Natural killer cell treated with Interleukin-12 subunit alpha and Interleukin-12 subunit beta and Interleukin-15 and Interleukin-18, amount 100 ng/mL, for 72 hours (primary cell): ENCODE results near the gene PHF21B. TPM values are rescaled to one million over a fixed set of nuclear protein-coding genes. Genes with fewer than 3 reads are reported as not detected.
"Not testable (repeated sequence)": the region's sequence is repeated elsewhere in the genome, so short reads cannot be mapped to it uniquely, and the experiment has no call there.

Experiments used
- ATAC-seq, 2 donors: fragments of 150-1000 bp; cut with Tn5 transposase in 1 of 2; sonication (Bioruptor Pico), chemical (Tn5 transposase) in 1 of 2; 2 replicates each; pipeline ENCODE4 v1.10.0; 2021
- DNase-seq: peaks from one replicate; pipeline ENCODE4 v3.0.0; 2022; ENCODE audit warnings: low spot score
- H3K27ac Mint-ChIP-seq, 2 donors: 1 replicate in 1 of 2; 2 replicates in 1 of 2; pipeline ENCODE4 v1.8.0; 2022; ENCODE audit warnings: mixed read lengths in 2 of 2, mild to moderate bottlenecking in 1 of 2, moderate library complexity in 1 of 2
- H3K27me3 Mint-ChIP-seq, 2 donors: 1 replicate in 1 of 2; 2 replicates in 1 of 2; pipeline ENCODE4 v1.8.0; 2022; ENCODE audit warnings: mixed read lengths in 2 of 2
- H3K36me3 Mint-ChIP-seq: one replicate; pipeline ENCODE4 v1.8.0; 2022; ENCODE audit warnings: mixed read lengths
- H3K4me1 Mint-ChIP-seq, 2 donors: 1 replicate in 1 of 2; 2 replicates in 1 of 2; pipeline ENCODE4 v1.8.0; 2022; ENCODE audit warnings: low read depth in 2 of 2, mixed read lengths in 2 of 2, mild to moderate bottlenecking in 1 of 2
- H3K4me3 Mint-ChIP-seq: one replicate; pipeline ENCODE4 v1.8.0; 2022; ENCODE audit warnings: mixed read lengths
- H3K9me3 Mint-ChIP-seq: 2 replicates; pipeline ENCODE4 v1.8.0; 2022; ENCODE audit warnings: mixed read lengths
- total RNA-seq, 2 donors: library from RNA; stranded (reverse); gene quantifications; one replicate each; pipeline ENCODE4 v1.2.3, GENCODE V29; 2022

Gene PHF21B
- total RNA-seq = under 1 TPM in 1 of 2 donors, not detected in 1; 0.36 TPM

GRCh38 chr22:45009606-45010531 is at the start of gene PHF21B:
PHF21B (minus strand) TSS chr22:45010005; CDS start chr22:45009549, 456 bp downstream.
- ATAC-seq (peak; percentile 60 to 75), DNase-seq (no peak)
- Mint-ChIP-seq H3K27me3 (peaks cover 44 to 51% of the 10 kb centered on the region in 2 donors), H3K36me3 (peaks cover 6% of the 10 kb centered on the region), H3K4me3 (peak within 1 kb of the TSS; percentile 79), H3K27ac (peak within 1 kb of the TSS in 1 of 2 donors; percentile 57), H3K4me1 (peaks cover 9 to 10% of the 10 kb centered on the region in 2 donors), H3K9me3 (no peaks in the 10 kb centered on the region)

- no peak for ATAC-seq
- Mint-ChIP-seq H3K27ac (no peak overlapping the region), H3K4me1 (no peaks in the 10 kb centered on the region), H3K36me3 (no peaks in the 10 kb centered on the region), H3K9me3 (no peaks in the 10 kb centered on the region), H3K27me3 (peaks cover 0 to 6% of the 10 kb centered on the region in 2 donors), H3K4me3 (no peak overlapping the region)
- no peak for DNase-seq
Measured at GRCh38 chr22:45059296-45059695, 49.5 kb upstream of the PHF21B start.

GRCh38 chr22:45058622-45058912 is 48.8 kb upstream of the PHF21B start:
- H3K9me3 Mint-ChIP-seq = no peaks in the 10 kb centered on the region
- H3K36me3 Mint-ChIP-seq = no peaks in the 10 kb centered on the region
- H3K27me3 Mint-ChIP-seq = peaks cover 0 to 3% of the 10 kb centered on the region in 2 donors
- DNase-seq = no peak
- no peaks in the 10 kb centered on the region for H3K4me1 Mint-ChIP-seq
- H3K4me3 Mint-ChIP-seq = no peak overlapping the region
- ATAC-seq = no peak
- no peak overlapping the region for H3K27ac Mint-ChIP-seq

GRCh38 chr22:45055936-45056335 is 46.1 kb upstream of the PHF21B start:
- no peak overlapping the region for H3K4me3 Mint-ChIP-seq
- H3K27ac Mint-ChIP-seq = no peak overlapping the region
- H3K27me3 Mint-ChIP-seq = peaks cover 14 to 15% of the 10 kb centered on the region in 2 donors
- no peaks in the 10 kb centered on the region for H3K4me1 Mint-ChIP-seq
- no peak for DNase-seq
- no peaks in the 10 kb centered on the region for H3K36me3 Mint-ChIP-seq
- H3K9me3 Mint-ChIP-seq = no peaks in the 10 kb centered on the region
- ATAC-seq = no peak

- no peaks in the 10 kb centered on the region for H3K9me3 Mint-ChIP-seq
- ATAC-seq (no peak), DNase-seq (no peak)
- peaks cover 14 to 22% of the 10 kb centered on the region in 2 donors for H3K27me3 Mint-ChIP-seq
- no peaks in the 10 kb centered on the region for H3K4me1 Mint-ChIP-seq
- H3K4me3 Mint-ChIP-seq = no peak overlapping the region
- no peak overlapping the region for H3K27ac Mint-ChIP-seq
- H3K36me3 Mint-ChIP-seq = no peaks in the 10 kb centered on the region
Measured at GRCh38 chr22:45053571-45053970, 43.8 kb upstream of the PHF21B start.

- Mint-ChIP-seq H3K4me1 (no peaks in the 10 kb centered on the region), H3K4me3 (no peak overlapping the region), H3K27ac (no peak overlapping the region), H3K36me3 (no peaks in the 10 kb centered on the region), H3K9me3 (no peaks in the 10 kb centered on the region), H3K27me3 (peaks cover 14 to 22% of the 10 kb centered on the region in 2 donors)
- no peak for DNase-seq
- ATAC-seq = no peak
Measured at GRCh38 chr22:45053094-45053493, 43.3 kb upstream of the PHF21B start.

GRCh38 chr22:45052665-45053064 is 42.9 kb upstream of the PHF21B start:
- not testable (repeated sequence) for H3K9me3 Mint-ChIP-seq, H3K27ac Mint-ChIP-seq, H3K36me3 Mint-ChIP-seq, DNase-seq, H3K4me3 Mint-ChIP-seq, ATAC-seq, H3K4me1 Mint-ChIP-seq
- H3K27me3 Mint-ChIP-seq = peaks cover 14 to 22% of the 10 kb centered on the region in 2 donors

- no peaks in the 10 kb centered on the region for H3K9me3 Mint-ChIP-seq
- H3K27ac Mint-ChIP-seq = no peak overlapping the region
- no peaks in the 10 kb centered on the region for H3K36me3 Mint-ChIP-seq
- DNase-seq (no peak), ATAC-seq (no peak)
- H3K27me3 Mint-ChIP-seq = peaks cover 16 to 22% of the 10 kb centered on the region in 2 donors
- no peaks in the 10 kb centered on the region for H3K4me1 Mint-ChIP-seq
- no peak overlapping the region for H3K4me3 Mint-ChIP-seq
Measured at GRCh38 chr22:45051946-45052345, 42.1 kb upstream of the PHF21B start.

- ATAC-seq (peak in 1 of 2 donors; percentile 12), DNase-seq (no peak)
- H3K9me3 Mint-ChIP-seq = no peaks in the 10 kb centered on the region
- H3K4me1 Mint-ChIP-seq = no peaks in the 10 kb centered on the region
- H3K27me3 Mint-ChIP-seq = peaks cover 20 to 22% of the 10 kb centered on the region in 2 donors
- H3K36me3 Mint-ChIP-seq = no peaks in the 10 kb centered on the region
- H3K4me3 Mint-ChIP-seq = no peak overlapping the region
- H3K27ac Mint-ChIP-seq = no peak overlapping the region
Measured at GRCh38 chr22:45051419-45051818, 41.6 kb upstream of the PHF21B start.

- H3K27ac Mint-ChIP-seq = peak overlapping the region in 1 of 2 donors; percentile 11
- H3K9me3 Mint-ChIP-seq = no peaks in the 10 kb centered on the region
- no peaks in the 10 kb centered on the region for H3K36me3 Mint-ChIP-seq
- DNase-seq (no peak), ATAC-seq (no peak)
- peaks cover 21 to 28% of the 10 kb centered on the region in 2 donors for H3K27me3 Mint-ChIP-seq
- H3K4me3 Mint-ChIP-seq = no peak overlapping the region
- H3K4me1 Mint-ChIP-seq = no peaks in the 10 kb centered on the region
Measured at GRCh38 chr22:45047260-45047659, 37.5 kb upstream of the PHF21B start.

- no peaks in the 10 kb centered on the region for H3K4me1 Mint-ChIP-seq
- peaks cover 11 to 23% of the 10 kb centered on the region in 2 donors for H3K27me3 Mint-ChIP-seq
- H3K27ac Mint-ChIP-seq = no peak overlapping the region
- DNase-seq = no peak
- H3K9me3 Mint-ChIP-seq = no peaks in the 10 kb centered on the region
- H3K4me3 Mint-ChIP-seq = no peak overlapping the region
- no peaks in the 10 kb centered on the region for H3K36me3 Mint-ChIP-seq
- ATAC-seq = no peak
Measured at GRCh38 chr22:45045208-45045607, 35.4 kb upstream of the PHF21B start.

- no peak overlapping the region for H3K27ac Mint-ChIP-seq
- H3K9me3 Mint-ChIP-seq = no peaks in the 10 kb centered on the region
- no peaks in the 10 kb centered on the region for H3K4me1 Mint-ChIP-seq
- peaks cover 6 to 23% of the 10 kb centered on the region in 2 donors for H3K27me3 Mint-ChIP-seq
- H3K36me3 Mint-ChIP-seq = no peaks in the 10 kb centered on the region
- H3K4me3 Mint-ChIP-seq = no peak overlapping the region
- ATAC-seq (no peak), DNase-seq (no peak)
Measured at GRCh38 chr22:45042263-45042662, 32.5 kb upstream of the PHF21B start.

GRCh38 chr22:45039133-45039532 is 29.3 kb upstream of the PHF21B start:
- Mint-ChIP-seq H3K4me1 (no peaks in the 10 kb centered on the region), H3K27me3 (peaks cover 8 to 16% of the 10 kb centered on the region in 2 donors), H3K4me3 (no peak overlapping the region), H3K36me3 (no peaks in the 10 kb centered on the region), H3K9me3 (no peaks in the 10 kb centered on the region), H3K27ac (no peak overlapping the region)
- ATAC-seq = no peak
- no peak for DNase-seq

GRCh38 chr22:45036154-45036553 is 26.3 kb upstream of the PHF21B start:
- Mint-ChIP-seq H3K36me3 (no peaks in the 10 kb centered on the region), H3K4me3 (no peak overlapping the region), H3K4me1 (no peaks in the 10 kb centered on the region), H3K9me3 (no peaks in the 10 kb centered on the region), H3K27ac (no peak overlapping the region), H3K27me3 (peaks cover 0 to 2% of the 10 kb centered on the region in 2 donors)
- DNase-seq (no peak), ATAC-seq (no peak)
